Endodermal cell (in vitro differentiated cells): ENCODE results near the gene DRGX. TPM values are rescaled to one million over a fixed set of nuclear protein-coding genes. Genes with fewer than 3 reads are reported as not detected.

Experiments used
- DNase-seq: peaks from one replicate; pipeline ENCODE4 v3.0.0-alpha.2; 2017
- H3K27ac ChIP-seq: 2 replicates; pipeline ENCODE4 v1.5.1; 2013; ENCODE audit warnings: mild to moderate bottlenecking, low read depth, low read length, moderate library complexity
- H3K27me3 ChIP-seq: 2 replicates; pipeline ENCODE4 v1.6.1; 2013; ENCODE audit warnings: mild to moderate bottlenecking, low read length, moderate library complexity; ENCODE audit not compliant: insufficient read depth, control insufficient read depth, poor library complexity, severe bottlenecking
- H3K36me3 ChIP-seq: 2 replicates; pipeline ENCODE4 v1.7.0; 2013; ENCODE audit warnings: mild to moderate bottlenecking, low read length, moderate library complexity; ENCODE audit not compliant: control insufficient read depth, insufficient read depth
- H3K4me1 ChIP-seq: one replicate; pipeline ENCODE4 v1.7.0; 2013; ENCODE audit warnings: low read length; ENCODE audit not compliant: control insufficient read depth, insufficient read depth
- H3K4me3 ChIP-seq: 2 replicates; pipeline ENCODE4 v1.5.1; 2013; ENCODE audit warnings: mild to moderate bottlenecking, low read length, moderate library complexity
- H3K9ac ChIP-seq: 2 replicates; pipeline ENCODE4 v1.6.1; 2013; ENCODE audit warnings: mild to moderate bottlenecking, low read length, moderate library complexity; ENCODE audit not compliant: poor library complexity, severe bottlenecking; ENCODE audit errors: extremely low read depth
- H3K9me3 ChIP-seq: 2 replicates; pipeline ENCODE4 v1.6.1; 2013; ENCODE audit warnings: mild to moderate bottlenecking, low read length, moderate library complexity; ENCODE audit not compliant: control insufficient read depth
- H3K27ac Mint-ChIP-seq: 2 replicates; pipeline ENCODE4 v1.8.0; 2020; ENCODE audit warnings: mixed read lengths
- H3K27me3 Mint-ChIP-seq: 2 replicates; pipeline ENCODE4 v1.8.0; 2021; ENCODE audit warnings: mild to moderate bottlenecking, mixed read lengths; ENCODE audit not compliant: insufficient read depth
- H3K36me3 Mint-ChIP-seq: 2 replicates; pipeline ENCODE4 v1.8.0; 2020; ENCODE audit warnings: low read depth, mixed read lengths
- H3K4me1 Mint-ChIP-seq: 2 replicates; pipeline ENCODE4 v1.8.0; 2020; ENCODE audit warnings: mixed read lengths
- H3K4me3 Mint-ChIP-seq: 2 replicates; pipeline ENCODE4 v1.8.0; 2020; ENCODE audit warnings: mild to moderate bottlenecking, moderate library complexity, mixed read lengths
- H3K9me3 Mint-ChIP-seq: 2 replicates; pipeline ENCODE4 v1.8.0; 2020; ENCODE audit warnings: mild to moderate bottlenecking, mixed read lengths
- CTCF ChIP-seq: fragments of 200-600 bp; sonication (generic); conservative IDR thresholded peaks from 2 replicates; pipeline ENCODE4 v1.5.0; 2021; ENCODE audit warnings: antibody characterized with exemption, mild to moderate bottlenecking
- WGBS, 2 experiments: methylation state at CpG; one replicate each; pipeline versions ENCODE4 v1.1.5 to v1.1.7; 2013; ENCODE audit warnings: missing lambda C conversion rate in 2 of 2, mixed read lengths in 1 of 2; ENCODE audit not compliant: insufficient coverage in 1 of 2, insufficient read length in 1 of 2; 5-methylcytosine and 5-hydroxymethylcytosine counted together
- total RNA-seq, 2 donors: library from RNA; stranded (reverse); fragmentation: NEBNext Ultra II Directional in 1 of 2; extraction: Animal tissue kit (Norgen Biotek cat#: 25700) in 1 of 2; gene quantifications; 2 replicates in 1 of 2; 3 replicates in 1 of 2; pipeline ENCODE4 v1.2.1, GENCODE V29; 2021

Gene DRGX
- total RNA-seq, 2 donors from 2014 or later, result not detected

GRCh38 chr10:49350138-49350537 is 45.8 kb downstream of the DRGX start:
- Histone ChIP-seq H3K9me3 (no peaks in the 10 kb centered on the region), H3K4me3 (no peak overlapping the region), H3K36me3 (no peaks in the 10 kb centered on the region), H3K27ac (no peak overlapping the region), H3K27me3 (no peaks in the 10 kb centered on the region), H3K9ac (no peak overlapping the region), H3K4me1 (no peaks in the 10 kb centered on the region)
- Mint-ChIP-seq H3K9me3 (no peaks in the 10 kb centered on the region), H3K27ac (no peak overlapping the region), H3K27me3 (no peaks in the 10 kb centered on the region), H3K36me3 (no peaks in the 10 kb centered on the region), H3K4me3 (no peak overlapping the region), H3K4me1 (no peaks in the 10 kb centered on the region)
- TF ChIP-seq CTCF, result no peak
- no peak for DNase-seq

GRCh38 chr10:49349390-49349789 is 46.5 kb downstream of the DRGX start:
- Histone ChIP-seq H3K9me3 (no peaks in the 10 kb centered on the region), H3K36me3 (no peaks in the 10 kb centered on the region), H3K27ac (no peak overlapping the region), H3K27me3 (no peaks in the 10 kb centered on the region), H3K9ac (no peak overlapping the region), H3K4me3 (no peak overlapping the region), H3K4me1 (no peaks in the 10 kb centered on the region)
- Mint-ChIP-seq H3K27ac (no peak overlapping the region), H3K36me3 (no peaks in the 10 kb centered on the region), H3K4me1 (no peaks in the 10 kb centered on the region), H3K9me3 (no peaks in the 10 kb centered on the region), H3K4me3 (no peak overlapping the region), H3K27me3 (no peaks in the 10 kb centered on the region)
- WGBS, 2 experiments, result 84 to 100% methylated on average over 4 of the region's 4 CpGs
- no peak for TF ChIP-seq CTCF
- no peak for DNase-seq

- WGBS, 2 experiments, result 88% methylated on average over 2 of the region's 2 CpGs
Observed at GRCh38 chr10:49348593-49348992, 47.3 kb downstream of the DRGX start.

More at GRCh38 chr10:49348593-49348992, 47.3 kb downstream of the DRGX start:
- no peaks in the 10 kb centered on the region for H3K4me1 Mint-ChIP-seq
- H3K36me3 ChIP-seq, result no peaks in the 10 kb centered on the region
- H3K4me3 Mint-ChIP-seq, result no peak overlapping the region
- DNase-seq, result no peak
- H3K27me3 ChIP-seq, result no peaks in the 10 kb centered on the region
- H3K4me1 ChIP-seq, result no peaks in the 10 kb centered on the region
- no peak overlapping the region for H3K27ac ChIP-seq
- H3K4me3 ChIP-seq, result no peak overlapping the region
- H3K27me3 Mint-ChIP-seq, result no peaks in the 10 kb centered on the region
- H3K9me3 Mint-ChIP-seq, result no peaks in the 10 kb centered on the region
- H3K9me3 ChIP-seq, result no peaks in the 10 kb centered on the region
- H3K9ac ChIP-seq, result no peak overlapping the region
- H3K36me3 Mint-ChIP-seq, result no peaks in the 10 kb centered on the region
- no peak for TF ChIP-seq CTCF
- no peak overlapping the region for H3K27ac Mint-ChIP-seq
